H9 (cell line): ENCODE measurements around the gene GPATCH1. TPM values are rescaled to one million over a fixed set of nuclear protein-coding genes. Genes with fewer than 3 reads are reported as not detected.
"Not testable (repeated sequence)": the region's sequence is repeated elsewhere in the genome, so short reads cannot be mapped to it uniquely, and the experiment has no call there.

Source experiments
- DNase-seq: peaks from one replicate; pipeline ENCODE4 v3.0.0-alpha.2; 2017
- H2AFZ ChIP-seq: one replicate; pipeline ENCODE4 v1.6.1; 2013; ENCODE audit warnings: mild to moderate bottlenecking, low read length, control low read depth, moderate library complexity
- H2AK5ac ChIP-seq: 2 replicates; pipeline ENCODE4 v1.6.1; 2013; ENCODE audit warnings: low read length, control low read depth, mixed read lengths; ENCODE audit not compliant: insufficient read length
- H2BK120ac ChIP-seq: one replicate; pipeline ENCODE4 v1.6.1; 2013; ENCODE audit warnings: low read depth, mild to moderate bottlenecking, low read length, control low read depth, inconsistent platforms; ENCODE audit not compliant: poor library complexity, severe bottlenecking
- H2BK12ac ChIP-seq: 2 replicates; pipeline ENCODE4 v1.6.1; 2013; ENCODE audit warnings: low read length, control low read depth, mixed read lengths, low read depth; ENCODE audit not compliant: insufficient read length
- H2BK15ac ChIP-seq: 2 replicates; pipeline ENCODE4 v1.6.1; 2013; ENCODE audit warnings: low read depth, low read length, control low read depth
- H2BK20ac ChIP-seq: one replicate; pipeline ENCODE4 v1.6.1; 2013; ENCODE audit warnings: low read depth, mild to moderate bottlenecking, low read length, control low read depth, inconsistent platforms; ENCODE audit not compliant: poor library complexity, severe bottlenecking
- H2BK5ac ChIP-seq: 2 replicates; pipeline ENCODE4 v1.6.1; 2013; ENCODE audit warnings: low read length, control low read depth, mixed read lengths; ENCODE audit not compliant: insufficient read length
- H3K14ac ChIP-seq: 2 replicates; pipeline ENCODE4 v1.6.1; 2013; ENCODE audit warnings: low read length, control low read depth; ENCODE audit not compliant: insufficient read depth
- H3K18ac ChIP-seq: 2 replicates; pipeline ENCODE4 v1.6.1; 2013; ENCODE audit warnings: low read depth, mild to moderate bottlenecking, mixed read lengths, low read length, control low read depth; ENCODE audit not compliant: insufficient read length
- H3K23ac ChIP-seq: 2 replicates; pipeline ENCODE4 v1.6.1; 2013; ENCODE audit warnings: low read length, control low read depth, mixed read lengths, low read depth; ENCODE audit not compliant: insufficient read length
- H3K23me2 ChIP-seq: 2 replicates; pipeline ENCODE4 v1.6.1; 2013; ENCODE audit warnings: low read depth, mild to moderate bottlenecking, mixed read lengths, low read length, control low read depth; ENCODE audit not compliant: insufficient read length, poor library complexity, severe bottlenecking
- H3K27ac ChIP-seq: 2 replicates; pipeline ENCODE4 v1.5.1; 2013; ENCODE audit warnings: low read length, control low read depth, mixed read lengths, low read depth; ENCODE audit not compliant: insufficient read length
- H3K27me3 ChIP-seq: 2 replicates; pipeline ENCODE4 v1.6.1; 2013; ENCODE audit warnings: low read length, control low read depth, inconsistent platforms; ENCODE audit not compliant: insufficient read depth
- H3K4ac ChIP-seq: 2 replicates; pipeline ENCODE4 v1.6.1; 2013; ENCODE audit warnings: low read depth, mild to moderate bottlenecking, control low read depth, inconsistent platforms, low read length, moderate library complexity
- H3K4me1 ChIP-seq: 2 replicates; pipeline ENCODE4 v1.6.1; 2013; ENCODE audit warnings: low read length, control low read depth, inconsistent platforms; ENCODE audit not compliant: insufficient read depth
- H3K4me2 ChIP-seq: 2 replicates; pipeline ENCODE4 v1.6.1; 2013; ENCODE audit warnings: low read length, control low read depth, mixed read lengths; ENCODE audit not compliant: insufficient read length, insufficient read depth
- H3K56ac ChIP-seq: 2 replicates; pipeline ENCODE4 v1.6.1; 2013; ENCODE audit warnings: low read depth, mild to moderate bottlenecking, mixed read lengths, low read length, control low read depth; ENCODE audit not compliant: insufficient read length
- H3K79me1 ChIP-seq: 2 replicates; pipeline ENCODE4 v1.6.1; 2013; ENCODE audit warnings: low read depth, mild to moderate bottlenecking, moderate library complexity, low read length, control low read depth, inconsistent platforms; ENCODE audit not compliant: insufficient read depth, poor library complexity, severe bottlenecking
- H3K79me2 ChIP-seq: 2 replicates; pipeline ENCODE4 v1.6.1; 2013; ENCODE audit warnings: low read length, control low read depth, inconsistent platforms; ENCODE audit not compliant: insufficient read depth
- H3K9ac ChIP-seq: 2 replicates; pipeline ENCODE4 v1.6.1; 2013; ENCODE audit warnings: low read length, control low read depth, mixed read lengths; ENCODE audit not compliant: insufficient read length; ENCODE audit errors: extremely low read depth
- H3K9me3 ChIP-seq: one replicate; pipeline ENCODE4 v1.6.1; 2013; ENCODE audit warnings: low read depth, low read length, inconsistent platforms; ENCODE audit not compliant: control insufficient read depth
- H3T11ph ChIP-seq: one replicate; pipeline ENCODE4 v1.6.1; 2013; ENCODE audit warnings: mild to moderate bottlenecking, low read length, control low read depth, inconsistent platforms
- H4K20me1 ChIP-seq: one replicate; pipeline ENCODE4 v1.6.1; 2013; ENCODE audit not compliant: control insufficient read depth, insufficient read length, insufficient read depth
- H4K5ac ChIP-seq: 2 replicates; pipeline ENCODE4 v1.6.1; 2013; ENCODE audit warnings: low read depth, mild to moderate bottlenecking, mixed read lengths, low read length, control low read depth; ENCODE audit not compliant: insufficient read length
- H4K8ac ChIP-seq: replicated peaks from 2 replicates; pipeline ENCODE4 v1.6.1; 2013; ENCODE audit warnings: low read length, control low read depth, mixed read lengths, low read depth; ENCODE audit not compliant: insufficient read length
- H4K91ac ChIP-seq: 2 replicates; pipeline ENCODE4 v1.6.1; 2013; ENCODE audit warnings: low read depth, mild to moderate bottlenecking, moderate library complexity, mixed read lengths, low read length, control low read depth; ENCODE audit not compliant: insufficient read length
- H3K27ac Mint-ChIP-seq, 3 experiments: 2 replicates in 2 of 3; 3 replicates in 1 of 3; pipeline ENCODE4 v1.8.0; 2020 to 2021; ENCODE audit warnings: mixed read lengths in 3 of 3, mild to moderate bottlenecking in 1 of 3, moderate library complexity in 1 of 3
- H3K27me3 Mint-ChIP-seq: 2 replicates; pipeline ENCODE4 v1.8.0; 2021; ENCODE audit warnings: low read depth, mild to moderate bottlenecking, moderate library complexity, mixed read lengths
- H3K36me3 Mint-ChIP-seq, 3 experiments: 2 replicates in 2 of 3; 3 replicates in 1 of 3; pipeline ENCODE4 v1.8.0; 2020 to 2021; ENCODE audit warnings: low read depth in 3 of 3, mixed read lengths in 3 of 3; ENCODE audit not compliant: insufficient read depth in 1 of 3
- H3K4me1 Mint-ChIP-seq, 2 experiments: 2 replicates each; pipeline ENCODE4 v1.8.0; 2020; ENCODE audit warnings: mixed read lengths in 2 of 2
- H3K4me3 Mint-ChIP-seq, 2 experiments: 2 replicates in 1 of 2; 3 replicates in 1 of 2; pipeline ENCODE4 v1.8.0; 2020 to 2021; ENCODE audit warnings: mild to moderate bottlenecking in 2 of 2, mixed read lengths in 2 of 2, moderate library complexity in 1 of 2
- H3K9me3 Mint-ChIP-seq, 2 experiments: 2 replicates in 1 of 2; 3 replicates in 1 of 2; pipeline ENCODE4 v1.8.0; 2020; ENCODE audit warnings: mild to moderate bottlenecking in 2 of 2, mixed read lengths in 2 of 2, moderate library complexity in 1 of 2
- CTCF ChIP-seq: fragments of 200-600 bp; sonication (generic); conservative IDR thresholded peaks from 3 replicates; pipeline ENCODE4 v1.8.0; 2021; ENCODE audit warnings: antibody characterized with exemption, mild to moderate bottlenecking
- WGBS: extraction: QIAGEN DNeasy Blood & Tissue Kit; methylation state at CpG from one replicate; pipeline ENCODE4 v1.1.7; 2013; ENCODE audit warnings: missing lambda C conversion rate, low lambda C conversion rate, mixed read lengths; ENCODE audit not compliant: insufficient read length; ENCODE audit errors: extremely low coverage; 5-methylcytosine and 5-hydroxymethylcytosine counted together
- total RNA-seq: library from RNA; stranded (reverse); gene quantifications from 2 replicates; pipeline ENCODE4 v1.2.1, GENCODE V29; 2021

GPATCH1 gene
- total RNA-seq, 1 experiment from 2014 or later: 11.7 TPM

- no CpG with 5 or more reads among the region's 9 CpGs for WGBS
- no peak overlapping the region for H3T11ph ChIP-seq
- no peak overlapping the region for H2BK20ac ChIP-seq
- peaks cover 2% of the 10 kb centered on the region for H3K79me1 ChIP-seq
- H4K8ac ChIP-seq: no peak overlapping the region
- H3K14ac ChIP-seq: no peak overlapping the region
- no peak overlapping the region for H2BK12ac ChIP-seq
- no peak overlapping the region for H3K23ac ChIP-seq
- H3K27ac ChIP-seq: no peak overlapping the region
- no peaks in the 10 kb centered on the region for H4K20me1 ChIP-seq
- peak overlapping the region; percentile 29 to 91 (median 69); a peak in 5 of 7 replicates for H3K27ac Mint-ChIP-seq
- no peak overlapping the region for H3K4ac ChIP-seq
- H3K4me3 Mint-ChIP-seq: no peak overlapping the region
- no peak overlapping the region for H2BK120ac ChIP-seq
- DNase-seq: no peak
- H2BK15ac ChIP-seq: no peak overlapping the region
- no peak overlapping the region for H3K4me2 ChIP-seq
- H3K56ac ChIP-seq: no peak overlapping the region
- H4K5ac ChIP-seq: no peak overlapping the region
- no peaks in the 10 kb centered on the region for H3K9me3 ChIP-seq
- peaks cover 25 to 27% of the 10 kb centered on the region in 2 experiments for H3K4me1 Mint-ChIP-seq
- H2AK5ac ChIP-seq: no peak overlapping the region
- no peak overlapping the region for H4K91ac ChIP-seq
- no peak overlapping the region for H2AFZ ChIP-seq
- no peaks in the 10 kb centered on the region for H3K23me2 ChIP-seq
- H3K27me3 ChIP-seq: no peaks in the 10 kb centered on the region
- peaks cover 24 to 45% (median 42%) of the 10 kb centered on the region in 3 experiments for H3K36me3 Mint-ChIP-seq
- H3K27me3 Mint-ChIP-seq: no peaks in the 10 kb centered on the region
- no peaks in the 10 kb centered on the region; the same call in 1 of the 2 replicates for H3K79me2 ChIP-seq
- H2BK5ac ChIP-seq: no peak overlapping the region
- H3K4me1 ChIP-seq: no peaks in the 10 kb centered on the region
- H3K9ac ChIP-seq: no peak overlapping the region
- TF ChIP-seq CTCF: no peak
- no peak overlapping the region for H3K18ac ChIP-seq
- H3K9me3 Mint-ChIP-seq: peaks cover 4 to 10% of the 10 kb centered on the region in 2 experiments; a peak in 3 of 5 replicates
These were observed 39.8 kb upstream of the GPATCH1 start for GRCh38 chr19:33040994-33041827.

GRCh38 chr19:33041828-33042160, 39.2 kb upstream of the GPATCH1 start:
- not testable (repeated sequence) for H3K9ac ChIP-seq

More at GRCh38 chr19:33041828-33042160, 39.2 kb upstream of the GPATCH1 start:
- H3K23me2 ChIP-seq, H4K91ac ChIP-seq, H3K79me2 ChIP-seq, H2BK5ac ChIP-seq, H3K14ac ChIP-seq, H3K56ac ChIP-seq, H2BK12ac ChIP-seq, H3K27ac ChIP-seq, H3K79me1 ChIP-seq, H3K4ac ChIP-seq, H3K4me1 ChIP-seq, H3K23ac ChIP-seq, H2BK15ac ChIP-seq, H3K4me2 ChIP-seq, H3K9me3 ChIP-seq, H2AK5ac ChIP-seq, H4K20me1 ChIP-seq, H2BK20ac ChIP-seq, H4K5ac ChIP-seq, H3T11ph ChIP-seq, H4K8ac ChIP-seq, H3K27me3 ChIP-seq, H2BK120ac ChIP-seq, H3K4me3 Mint-ChIP-seq, H3K27me3 Mint-ChIP-seq, H2AFZ ChIP-seq, H3K18ac ChIP-seq, DNase-seq: not testable (repeated sequence)
- Mint-ChIP-seq H3K9me3 (peaks cover 4 to 10% of the 10 kb centered on the region in 2 experiments; a peak in 3 of 5 replicates), H3K4me1 (peaks cover 25 to 27% of the 10 kb centered on the region in 2 experiments), H3K36me3 (peaks cover 24 to 49% (median 42%) of the 10 kb centered on the region in 3 experiments), H3K27ac (peak overlapping the region; percentile 29 to 91 (median 69); a peak in 5 of 7 replicates)
- WGBS: no CpG with 5 or more reads among the region's 3 CpGs
